CD4-positive, alpha-beta T cell treated with Interleukin-21 for 1 hour (primary cell): ENCODE data around the gene ATP2A3.
"Not testable (repeated sequence)": the region's sequence is repeated elsewhere in the genome, so short reads cannot be mapped to it uniquely, and the experiment has no call there.

Experiments
- DNase-seq: peaks from one replicate; pipeline ENCODE4 v3.0.0-alpha.2; 2020

ATP2A3 gene

DNA sequence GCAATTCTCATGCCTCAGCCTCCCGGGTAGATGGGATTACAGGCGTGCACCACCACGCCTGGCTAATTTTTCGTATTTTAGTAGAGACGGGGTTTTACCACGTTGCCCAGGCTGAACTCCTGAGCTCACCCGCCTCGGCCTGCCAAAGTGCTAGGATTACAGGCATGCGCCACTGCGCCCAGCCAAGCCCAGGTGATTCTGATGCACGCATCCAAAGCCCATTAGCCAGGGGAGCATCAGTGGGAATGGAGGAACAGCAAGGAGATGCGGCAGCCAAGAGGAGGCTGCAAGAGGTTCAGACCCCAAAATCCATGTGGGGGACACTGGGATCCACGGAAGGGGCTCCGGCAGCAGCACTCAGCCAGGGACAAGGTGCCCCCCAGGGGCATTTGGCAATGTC lies 12.1 kb downstream of the ATP2A3 start:
- no peak for DNase-seq

- DNase-seq: no peak
These were observed 12.8 kb downstream of the ATP2A3 start for GRCh38 chr17:3951420-3951819.

DNA sequence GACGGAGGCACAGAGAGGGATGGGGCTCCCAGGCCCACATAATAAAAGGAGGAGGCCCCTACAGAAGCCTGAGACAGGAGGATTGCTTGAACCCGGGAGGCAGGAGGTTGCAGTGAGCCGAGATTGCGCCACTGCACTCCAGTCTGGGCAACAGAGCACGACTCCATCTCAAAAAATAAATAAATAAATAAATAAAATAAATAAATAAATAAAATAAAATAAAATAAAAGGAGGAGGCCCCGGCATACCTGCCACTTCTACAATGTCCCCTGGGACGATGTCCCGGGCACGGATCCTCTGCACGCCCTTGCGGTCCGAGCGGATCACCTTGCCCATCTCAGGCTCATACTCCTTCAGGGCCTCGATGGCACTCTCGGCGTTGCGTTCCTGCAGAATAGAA lies 13.2 kb downstream of the ATP2A3 start:
- no peak for DNase-seq

DNA sequence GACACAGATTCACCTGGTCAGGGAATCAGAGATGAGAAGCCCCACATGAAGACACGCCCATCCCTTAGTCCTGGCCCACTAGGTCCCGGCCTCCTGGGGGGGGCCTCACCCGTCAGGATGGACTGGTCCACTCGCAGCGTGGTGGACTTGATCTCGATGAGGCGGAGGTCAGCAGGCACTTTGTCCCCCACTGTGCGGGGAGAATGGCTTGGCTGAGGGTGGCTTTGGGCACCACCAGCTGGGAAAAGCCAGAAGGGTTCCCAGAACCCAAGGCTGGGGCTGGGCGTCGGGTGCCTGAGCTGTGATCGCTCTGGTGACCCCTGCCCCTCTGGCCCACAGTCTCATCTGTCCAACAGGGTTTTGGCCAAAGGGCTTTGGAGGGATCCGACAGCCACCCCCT lies 13.7 kb downstream of the ATP2A3 start:
- no peak for DNase-seq

GRCh38 chr17:3949418-3949817 lies 14.8 kb downstream of the ATP2A3 start:
- DNase-seq: no peak

DNA sequence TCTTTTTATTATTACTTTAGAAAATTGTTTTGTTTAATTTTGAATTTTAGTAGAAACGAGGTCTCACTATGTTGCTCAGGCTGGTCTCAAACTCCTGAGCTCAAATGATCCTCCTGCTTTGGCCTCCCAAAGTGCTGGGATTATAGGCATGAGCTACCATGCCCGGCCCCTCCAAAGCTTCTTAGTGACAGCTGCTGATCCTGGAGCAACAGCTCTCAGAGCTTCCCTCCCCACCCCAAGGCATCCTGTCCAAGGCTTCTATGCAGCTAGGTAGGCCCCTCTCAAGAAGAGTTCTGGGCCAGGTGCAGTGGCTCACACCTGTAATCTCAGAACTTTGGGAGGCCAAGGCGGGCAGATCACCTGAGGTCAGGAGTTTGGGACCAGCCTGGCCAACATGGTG lies 15.7 kb downstream of the ATP2A3 start:
- DNase-seq: not testable (repeated sequence)

- no peak for DNase-seq
These were observed 16.9 kb downstream of the ATP2A3 start for GRCh38 chr17:3947318-3947810.

DNA sequence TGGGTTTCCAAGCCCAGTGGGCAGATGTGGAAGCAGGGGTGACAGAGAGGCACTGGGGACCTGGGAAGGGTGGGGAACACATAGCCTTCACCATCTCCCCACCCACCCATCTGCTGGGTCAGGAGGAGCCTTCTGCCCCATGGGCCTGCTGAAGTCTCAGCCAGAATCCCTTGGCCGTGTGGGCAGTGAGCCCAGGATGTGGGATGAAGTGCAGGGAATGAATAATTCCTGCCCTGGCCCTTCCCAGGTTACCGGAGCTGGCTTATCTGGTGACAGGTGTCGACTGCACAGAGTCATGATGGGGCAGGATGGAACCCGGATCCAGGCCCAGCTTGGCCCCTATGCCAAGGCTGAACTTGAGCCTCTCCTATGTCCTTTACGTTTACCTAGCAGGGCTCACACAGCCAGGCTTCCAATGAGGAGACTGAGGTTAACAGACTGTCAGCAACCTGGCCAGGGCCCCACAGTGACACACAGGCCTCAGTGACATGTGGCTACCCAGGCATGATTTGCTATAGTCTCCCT lies 17.5 kb downstream of the ATP2A3 start:
- DNase-seq: no peak

DNA sequence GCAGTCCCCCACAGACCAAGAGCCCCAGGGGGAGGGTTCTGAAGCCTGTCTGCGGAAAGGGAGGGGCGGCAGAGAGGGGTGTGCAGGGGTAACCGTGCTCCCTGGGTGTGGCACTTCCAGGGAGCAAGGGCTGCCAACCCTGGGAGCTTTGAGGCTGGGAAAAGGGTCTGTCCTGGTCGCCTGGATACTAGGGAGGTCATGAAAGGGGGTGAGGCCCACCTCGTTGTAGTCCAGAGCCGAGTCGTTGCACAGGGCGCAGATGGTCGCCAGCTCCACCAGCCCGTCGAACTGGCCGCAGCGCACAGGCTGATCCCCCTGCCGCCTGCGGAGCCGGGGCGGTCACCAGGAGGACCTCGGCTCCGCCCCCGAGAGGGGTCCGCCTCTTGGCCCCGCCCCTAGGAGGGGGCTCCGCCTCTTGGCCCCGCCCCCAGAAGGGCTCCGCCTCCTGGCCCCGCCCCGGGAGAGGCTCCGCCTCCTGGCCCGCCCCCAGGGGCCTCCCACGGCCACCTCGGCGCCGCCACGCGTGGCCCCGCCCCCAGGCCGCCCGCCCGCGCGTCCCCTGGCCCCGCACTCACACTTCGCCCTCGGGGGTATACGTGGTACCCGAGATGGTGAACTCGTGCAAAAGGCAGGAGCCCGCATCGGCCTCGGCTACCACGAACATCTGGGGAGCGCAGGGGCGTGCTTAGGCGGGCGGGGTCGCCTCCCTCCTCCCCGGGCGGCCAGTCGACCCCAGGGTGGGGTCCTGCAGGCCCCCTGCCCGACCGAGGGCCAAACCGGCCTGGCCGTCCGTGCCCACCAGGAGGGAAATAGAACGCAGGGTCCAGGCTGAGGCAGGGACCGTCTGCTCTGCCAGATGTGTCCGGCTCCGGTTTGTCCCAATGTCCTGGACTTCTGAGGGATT lies 19.5 kb downstream of the ATP2A3 start:
- DNase-seq: peak; percentile 51

DNA sequence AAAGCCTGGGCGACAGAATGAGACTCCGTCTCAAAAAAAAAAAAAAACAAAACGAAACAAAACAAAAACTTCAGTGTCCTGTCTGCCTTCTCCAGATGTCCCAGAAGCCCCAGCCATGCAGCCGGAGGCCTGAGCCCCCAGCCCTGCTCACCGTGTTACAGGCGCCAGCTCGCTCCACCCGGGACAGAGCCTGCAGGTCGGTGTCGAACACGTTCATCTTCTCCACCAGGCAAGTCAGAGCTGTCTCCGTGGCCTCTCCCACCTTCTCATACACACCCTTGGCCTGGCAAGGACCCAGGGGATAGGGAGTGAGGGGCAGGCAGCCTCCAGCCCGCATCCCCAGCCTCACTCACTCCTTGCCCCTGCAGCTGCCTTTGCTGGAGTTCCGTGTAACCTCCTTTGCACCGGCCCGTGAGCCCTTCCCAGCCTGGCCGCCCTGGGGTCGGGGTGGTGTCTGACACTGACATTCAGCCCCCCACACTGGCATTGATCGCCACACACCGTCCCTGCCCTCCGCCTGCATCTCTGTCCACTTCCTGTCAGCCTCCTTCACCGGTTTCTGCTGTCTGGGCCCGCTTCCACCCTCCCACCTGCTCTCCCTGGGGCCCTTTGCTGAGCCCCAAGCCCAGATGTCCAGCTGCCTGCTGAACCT lies 20.9 kb downstream of the ATP2A3 start:
- no peak for DNase-seq

- DNase-seq: no peak
These were observed 23.1 kb downstream of the ATP2A3 start for GRCh38 chr17:3940965-3941698.

GRCh38 chr17:3937359-3937758 lies 26.9 kb downstream of the ATP2A3 start:
- DNase-seq: no peak

- DNase-seq: no peak
These were observed 28.3 kb downstream of the ATP2A3 start for GRCh38 chr17:3935825-3936355.

DNA sequence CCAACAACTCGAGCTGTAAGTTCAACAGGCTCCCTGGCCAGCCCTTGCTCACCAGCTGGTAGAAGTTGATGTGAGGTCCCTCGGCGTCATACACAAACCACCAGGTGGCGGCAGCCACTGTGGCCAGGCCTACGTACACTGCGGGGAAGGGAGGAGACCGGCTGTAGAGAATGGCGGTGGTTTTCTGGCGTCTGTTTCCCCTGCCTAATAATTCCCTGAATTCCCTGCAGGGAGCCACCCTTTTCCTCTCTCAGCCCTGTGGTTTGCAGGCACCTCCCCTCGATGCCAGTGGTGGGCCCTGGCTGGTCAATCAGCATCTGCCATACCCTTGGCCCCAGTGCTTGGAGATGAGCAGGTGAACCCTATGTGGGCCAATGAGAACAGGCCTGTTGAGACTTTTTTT lies 29.1 kb downstream of the ATP2A3 start:
- DNase-seq: peak; percentile 37

DNA sequence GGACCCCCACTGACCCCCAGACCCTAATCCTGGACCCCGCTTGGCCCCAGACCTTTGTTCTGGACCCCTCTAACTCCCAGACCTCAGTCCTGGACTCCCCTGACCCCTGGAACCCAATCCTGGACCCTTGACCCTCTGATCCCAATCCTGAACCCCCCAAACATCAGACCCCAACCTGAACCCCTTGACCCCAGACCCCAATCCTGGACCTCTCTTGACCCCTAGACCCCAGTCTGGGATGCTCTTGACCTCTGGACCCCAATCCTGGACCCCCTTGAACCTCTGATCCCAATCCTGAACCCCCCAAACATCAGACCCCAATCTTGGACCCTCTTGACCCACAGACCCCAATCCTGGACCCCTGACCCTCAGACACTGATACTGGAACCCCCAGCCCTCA lies 34.5 kb downstream of the ATP2A3 start:
- no peak for DNase-seq

DNA sequence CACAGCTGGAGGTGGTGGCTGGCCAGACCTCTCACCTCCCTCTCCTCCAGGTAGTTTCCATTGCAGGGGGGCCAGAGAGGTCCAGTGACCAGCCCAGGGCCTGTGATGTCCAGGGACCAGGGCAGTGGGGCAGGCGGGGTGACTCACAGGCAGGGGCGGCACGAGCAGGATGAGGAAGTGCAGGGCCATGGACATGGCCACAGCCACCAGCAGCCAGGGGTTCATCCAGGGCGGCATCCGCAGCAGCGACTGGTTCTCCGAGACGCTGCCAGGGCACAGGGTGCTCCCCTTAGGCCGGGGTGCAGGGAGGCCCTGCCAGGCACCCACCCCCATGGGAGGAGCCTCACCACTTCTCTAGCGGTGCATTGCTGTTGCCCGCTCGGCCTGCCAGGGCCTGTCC lies 35.1 kb downstream of the ATP2A3 start:
- no peak for DNase-seq

DNA sequence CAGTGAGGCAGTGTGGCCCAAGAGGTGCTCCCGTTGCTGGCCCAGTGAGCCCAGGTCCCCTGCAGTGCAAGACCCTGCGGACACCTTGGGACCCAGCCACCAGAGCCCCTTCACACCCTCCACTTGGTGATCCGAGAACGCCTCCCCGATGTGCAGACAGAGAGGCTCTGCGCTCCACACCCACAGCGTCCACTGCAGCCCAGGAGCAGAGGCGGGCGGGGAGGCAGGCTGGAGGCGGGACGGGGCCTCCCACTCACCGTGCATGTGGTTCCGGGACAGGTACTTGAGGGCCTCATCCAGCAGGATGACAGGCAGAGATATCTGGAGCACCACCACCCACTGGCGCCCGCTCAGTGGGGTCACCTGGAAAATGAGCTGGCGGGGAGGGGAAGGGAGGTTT lies 35.8 kb downstream of the ATP2A3 start:
- DNase-seq: no peak

DNA sequence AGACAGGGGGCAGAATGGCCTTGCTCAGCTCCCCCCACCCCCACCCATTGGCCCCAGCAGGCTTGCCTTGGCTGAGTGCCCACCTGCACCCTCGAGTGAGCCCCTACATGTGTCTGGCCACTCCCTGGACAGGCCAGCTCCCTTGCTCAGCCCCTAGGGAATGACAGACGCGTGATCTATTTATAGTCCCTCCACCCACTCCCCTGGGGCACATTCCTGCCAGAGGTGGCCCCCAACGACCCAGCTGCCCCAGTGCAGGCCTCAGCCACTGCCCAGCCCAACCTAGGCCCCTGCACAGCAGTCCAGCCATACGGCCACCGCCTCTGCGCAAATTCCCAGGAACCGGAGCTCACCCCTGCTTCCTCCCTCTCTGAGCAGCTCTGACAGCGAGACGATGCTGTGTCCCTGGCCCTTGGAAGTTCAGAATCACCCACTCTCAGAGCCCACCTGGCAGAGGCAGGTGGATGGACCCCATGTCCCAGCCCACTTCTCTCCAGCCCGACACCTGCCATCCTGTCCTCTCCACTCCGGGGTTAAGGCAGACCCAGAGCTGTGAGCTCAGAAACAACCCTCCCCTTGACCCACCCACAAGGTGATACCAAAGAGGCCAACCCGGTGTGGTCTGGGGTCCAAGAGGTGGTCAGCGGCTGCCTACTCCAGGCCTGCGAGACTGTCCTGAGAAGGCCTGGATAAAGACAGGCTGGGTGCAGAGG lies 36.5 kb downstream of the ATP2A3 start:
- DNase-seq: no peak

DNA sequence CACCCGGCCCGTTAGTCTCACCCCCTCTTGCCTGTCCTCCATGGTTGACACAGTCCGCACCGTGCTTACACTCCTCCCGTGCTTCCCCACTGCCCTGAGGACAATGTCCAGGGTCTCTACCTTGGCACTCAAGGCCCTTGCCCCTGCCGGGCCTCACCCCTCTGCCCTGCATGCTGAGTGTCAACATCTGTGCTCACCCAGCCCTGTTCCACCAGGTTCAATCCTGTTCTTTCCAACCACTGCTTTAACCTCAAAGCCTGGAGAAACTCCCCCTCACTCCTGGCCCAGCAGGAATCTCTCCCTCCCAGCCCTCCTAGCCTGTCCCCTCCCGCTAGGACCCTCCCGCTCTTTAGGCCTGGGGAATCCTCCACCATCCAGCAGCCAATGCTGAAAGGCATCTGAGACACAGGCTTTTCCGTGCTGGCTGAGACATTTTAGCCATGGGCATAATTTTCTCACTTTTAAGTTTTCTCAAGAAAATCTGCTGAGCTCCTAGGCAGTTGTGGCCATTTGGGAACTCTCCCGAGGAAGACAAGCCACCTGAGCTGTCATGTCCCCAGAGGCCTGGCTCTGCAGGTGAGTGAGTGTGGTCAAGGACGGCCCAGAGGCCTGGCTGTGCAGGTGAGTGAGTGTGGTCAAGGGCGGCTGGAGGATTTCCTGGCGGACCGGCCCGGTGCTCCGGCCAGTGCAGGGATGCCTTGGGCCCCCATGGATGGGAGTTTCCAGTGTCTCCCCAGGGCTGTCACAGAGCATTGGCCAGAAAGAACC lies 37.2 kb downstream of the ATP2A3 start:
- DNase-seq: no peak

- DNase-seq: no peak
These were observed 38.4 kb downstream of the ATP2A3 start for GRCh38 chr17:3925684-3926485.
